Measurements from ENCODE around the gene ECT2L. TPM values are rescaled to one million over a fixed set of nuclear protein-coding genes. Genes with fewer than 3 reads are reported as not detected.
A peak's percentile ranks its signal among the peaks of the same experiment; 100 is the strongest.

ECT2L gene
- total and polyA plus RNA-seq, 2 of the 4 experiments (the other 2 are of a cell fraction): not detected

- peak overlapping the region; percentile 7 for H2AFZ ChIP-seq (replicated peaks; ENCODE audit: low read length, poor library complexity)
- no peak overlapping the region for H3K4me2 ChIP-seq (ENCODE audit: low read depth, low read length)
- no peak for TF ChIP-seq RFX5 (IDR thresholded peaks at IDR 0.05; ENCODE audit: low read depth, low read length)
- no peak for TF ChIP-seq POLR2A (IDR thresholded peaks at IDR 0.05; ENCODE audit: low read depth, low read length)
- TF ChIP-seq MAFK (IDR thresholded peaks at IDR 0.05; ENCODE audit: low read depth, low read length): no peak
- no peak overlapping the region for H3K27ac ChIP-seq (ENCODE audit: insufficient read depth, low read length)
- no peak for DNase-seq
- no peak overlapping the region for H2BK5ac ChIP-seq (ENCODE audit: low read depth, low read length, poor library complexity, severe bottlenecking)
- no peak overlapping the region for H3K4me3 ChIP-seq (ENCODE audit: insufficient read depth, low read depth, low read length)
- H4K8ac ChIP-seq (ENCODE audit: low read depth in 2 of 2, low read length in 2 of 2): no peak overlapping the region
- BruUV-seq (replicated peaks): no TSS peak
- ATAC-seq (ENCODE audit: low read depth): no peak
- H3K18ac ChIP-seq (ENCODE audit: low read depth, low read length): no peak overlapping the region
- no peak overlapping the region for H3K56ac ChIP-seq (ENCODE audit: extremely low read depth, insufficient read depth, low read length)
- in situ Hi-C loops (cut with MboI; ENCODE audit: low sequenced_read_pairs) (no loop called here), dilution Hi-C loops (cut with HindIII; ENCODE audit: low sequenced_read_pairs, unreplicated experiment) (no loop called here), intact Hi-C loops (cut with micrococcal nuclease) (no loop called here)
- 89% methylated on average over 3 of the region's 6 CpGs; no CpG with 5 or more reads in 1 of the 2 experiments for WGBS, 2 experiments (ENCODE audit: extremely low coverage in 2 of 2, insufficient read length in 1 of 2)
- H3K23ac ChIP-seq (ENCODE audit: low read depth, low read length): no peak overlapping the region
- H3K14ac ChIP-seq (replicated peaks; ENCODE audit: low read depth, low read length): no peak overlapping the region
- no peaks in the 10 kb centered on the region for H3K79me1 ChIP-seq (ENCODE audit: low read depth in 1 of 2, low read length in 2 of 2)
- no peaks in the 10 kb centered on the region for H4K20me1 ChIP-seq (ENCODE audit: insufficient read depth, low read length)
- H4K91ac ChIP-seq (ENCODE audit: insufficient read depth, low read depth, low read length): no peak overlapping the region
- H3K9me1 ChIP-seq (ENCODE audit: insufficient read depth, low read length): no peaks in the 10 kb centered on the region
- no peak overlapping the region for H3K4ac ChIP-seq (ENCODE audit: low read depth, low read length)
- H3K36me3 ChIP-seq (ENCODE audit: control insufficient read depth, insufficient read depth, low read length): no peaks in the 10 kb centered on the region
- H3K9ac ChIP-seq (ENCODE audit: low read depth, low read length): no peak overlapping the region
- H3K27me3 ChIP-seq (ENCODE audit: control insufficient read depth, insufficient read depth, low read length): no peaks in the 10 kb centered on the region
- H4K5ac ChIP-seq (ENCODE audit: low read depth, low read length): no peak overlapping the region
- ChIA-PET CTCF (interaction anchor here (1.2 kb wide), 1 partner anchor 21 kb away, joined by 3 read pairs; no protein-coding TSS in a partner anchor), POLR2A (ENCODE audit: unreplicated experiment) (no interaction called here)
- no peaks in the 10 kb centered on the region for H3K4me1 ChIP-seq (ENCODE audit: control insufficient read depth, insufficient read depth, low read length)
- H2BK20ac ChIP-seq (ENCODE audit: low read depth, low read length): no peak overlapping the region
- no peak overlapping the region for H2AK5ac ChIP-seq (ENCODE audit: low read depth, low read length)
- no peak overlapping the region for H2BK120ac ChIP-seq (ENCODE audit: low read depth, low read length)
- H3K9me3 ChIP-seq (ENCODE audit: control insufficient read depth, insufficient read depth, low read length): no peaks in the 10 kb centered on the region
- no peak overlapping the region for H2BK15ac ChIP-seq (ENCODE audit: low read depth, low read length)
- H2AK9ac ChIP-seq (replicated peaks; ENCODE audit: low read depth, low read length, poor library complexity): no peak overlapping the region
Measured at GRCh38 chr6:138837246-138837645, 41.4 kb downstream of the ECT2L start.
